ENCODE results near the gene CD164L2.

The CD164L2 gene

GRCh38 chr1:27365372-27366112, 17.6 kb downstream of the CD164L2 start:
- no peaks in the 10 kb centered on the region for H3K79me2 ChIP-seq (ENCODE audit: insufficient read depth, low read length)
- H3K9me2 ChIP-seq (replicated peaks; ENCODE audit: low read depth, low read length) = no peaks in the 10 kb centered on the region
- peak overlapping the region; percentile 81 for H2AFZ ChIP-seq (ENCODE audit: low read length)
- H4K20me1 ChIP-seq (ENCODE audit: insufficient read depth, low read length, poor library complexity, severe bottlenecking) = no peaks in the 10 kb centered on the region
- H3K27me3 ChIP-seq (ENCODE audit: insufficient read depth, low read length, poor library complexity, severe bottlenecking) = no peaks in the 10 kb centered on the region
- H3F3A ChIP-seq (ENCODE audit: low read depth) = no peaks in the 10 kb centered on the region
- no peak for TF ChIP-seq EZH2phosphoT487 (IDR thresholded peaks at IDR 0.05; ENCODE audit: borderline replicate concordance)
- TF ChIP-seq, protein P1, sequence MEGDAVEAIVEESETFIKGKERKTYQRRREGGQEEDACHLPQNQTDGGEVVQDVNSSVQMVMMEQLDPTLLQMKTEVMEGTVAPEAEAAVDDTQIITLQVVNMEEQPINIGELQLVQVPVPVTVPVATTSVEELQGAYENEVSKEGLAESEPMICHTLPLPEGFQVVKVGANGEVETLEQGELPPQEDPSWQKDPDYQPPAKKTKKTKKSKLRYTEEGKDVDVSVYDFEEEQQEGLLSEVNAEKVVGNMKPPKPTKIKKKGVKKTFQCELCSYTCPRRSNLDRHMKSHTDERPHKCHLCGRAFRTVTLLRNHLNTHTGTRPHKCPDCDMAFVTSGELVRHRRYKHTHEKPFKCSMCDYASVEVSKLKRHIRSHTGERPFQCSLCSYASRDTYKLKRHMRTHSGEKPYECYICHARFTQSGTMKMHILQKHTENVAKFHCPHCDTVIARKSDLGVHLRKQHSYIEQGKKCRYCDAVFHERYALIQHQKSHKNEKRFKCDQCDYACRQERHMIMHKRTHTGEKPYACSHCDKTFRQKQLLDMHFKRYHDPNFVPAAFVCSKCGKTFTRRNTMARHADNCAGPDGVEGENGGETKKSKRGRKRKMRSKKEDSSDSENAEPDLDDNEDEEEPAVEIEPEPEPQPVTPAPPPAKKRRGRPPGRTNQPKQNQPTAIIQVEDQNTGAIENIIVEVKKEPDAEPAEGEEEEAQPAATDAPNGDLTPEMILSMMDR (conservative IDR thresholded peaks at IDR 0.05; ENCODE audit: low read length) = no peak
- H3K4me3 ChIP-seq (ENCODE audit: low read length, poor library complexity, severe bottlenecking) = peak overlapping the region; percentile 83
- no peaks in the 10 kb centered on the region for H3K9me3 ChIP-seq (ENCODE audit: insufficient read depth, low read depth, low read length)
- H3K4me1 ChIP-seq (ENCODE audit: insufficient read depth, low read length, poor library complexity, severe bottlenecking) = peaks cover 26% of the 10 kb centered on the region
- H3K4me2 ChIP-seq (ENCODE audit: low read depth, low read length, poor library complexity, severe bottlenecking) = peak overlapping the region; percentile 88
- H3K9ac ChIP-seq (ENCODE audit: low read depth, low read length, poor library complexity, severe bottlenecking) = peak overlapping the region; percentile 72
- H3K36me3 ChIP-seq (ENCODE audit: insufficient read depth, low read length) = no peaks in the 10 kb centered on the region

- Histone ChIP-seq H3F3A (ENCODE audit: low read depth) (no peaks in the 10 kb centered on the region), H3K9ac (ENCODE audit: low read depth, low read length, poor library complexity, severe bottlenecking) (peak overlapping the region; percentile 72), H3K36me3 (ENCODE audit: insufficient read depth, low read length) (no peaks in the 10 kb centered on the region), H3K79me2 (ENCODE audit: insufficient read depth, low read length) (no peaks in the 10 kb centered on the region), H3K27me3 (ENCODE audit: insufficient read depth, low read length, poor library complexity, severe bottlenecking) (no peaks in the 10 kb centered on the region), H3K4me3 (ENCODE audit: low read length, poor library complexity, severe bottlenecking) (peak overlapping the region; percentile 83), H3K4me1 (ENCODE audit: insufficient read depth, low read length, poor library complexity, severe bottlenecking) (peaks cover 26% of the 10 kb centered on the region), H3K4me2 (ENCODE audit: low read depth, low read length, poor library complexity, severe bottlenecking) (peak overlapping the region; percentile 88), H3K9me3 (ENCODE audit: insufficient read depth, low read depth, low read length) (no peaks in the 10 kb centered on the region), H2AFZ (ENCODE audit: low read length) (peak overlapping the region; percentile 18; the same call in 1 of the 2 replicates), H4K20me1 (ENCODE audit: insufficient read depth, low read length, poor library complexity, severe bottlenecking) (no peaks in the 10 kb centered on the region), H3K9me2 (replicated peaks; ENCODE audit: low read depth, low read length) (no peaks in the 10 kb centered on the region)
- TF ChIP-seq, protein P1 (conservative IDR thresholded peaks at IDR 0.05; ENCODE audit: low read length) = no peak
- TF ChIP-seq EZH2phosphoT487 (IDR thresholded peaks at IDR 0.05; ENCODE audit: borderline replicate concordance) = no peak
Measured at GRCh38 chr1:27364696-27365371, 18.3 kb downstream of the CD164L2 start.

DNA sequence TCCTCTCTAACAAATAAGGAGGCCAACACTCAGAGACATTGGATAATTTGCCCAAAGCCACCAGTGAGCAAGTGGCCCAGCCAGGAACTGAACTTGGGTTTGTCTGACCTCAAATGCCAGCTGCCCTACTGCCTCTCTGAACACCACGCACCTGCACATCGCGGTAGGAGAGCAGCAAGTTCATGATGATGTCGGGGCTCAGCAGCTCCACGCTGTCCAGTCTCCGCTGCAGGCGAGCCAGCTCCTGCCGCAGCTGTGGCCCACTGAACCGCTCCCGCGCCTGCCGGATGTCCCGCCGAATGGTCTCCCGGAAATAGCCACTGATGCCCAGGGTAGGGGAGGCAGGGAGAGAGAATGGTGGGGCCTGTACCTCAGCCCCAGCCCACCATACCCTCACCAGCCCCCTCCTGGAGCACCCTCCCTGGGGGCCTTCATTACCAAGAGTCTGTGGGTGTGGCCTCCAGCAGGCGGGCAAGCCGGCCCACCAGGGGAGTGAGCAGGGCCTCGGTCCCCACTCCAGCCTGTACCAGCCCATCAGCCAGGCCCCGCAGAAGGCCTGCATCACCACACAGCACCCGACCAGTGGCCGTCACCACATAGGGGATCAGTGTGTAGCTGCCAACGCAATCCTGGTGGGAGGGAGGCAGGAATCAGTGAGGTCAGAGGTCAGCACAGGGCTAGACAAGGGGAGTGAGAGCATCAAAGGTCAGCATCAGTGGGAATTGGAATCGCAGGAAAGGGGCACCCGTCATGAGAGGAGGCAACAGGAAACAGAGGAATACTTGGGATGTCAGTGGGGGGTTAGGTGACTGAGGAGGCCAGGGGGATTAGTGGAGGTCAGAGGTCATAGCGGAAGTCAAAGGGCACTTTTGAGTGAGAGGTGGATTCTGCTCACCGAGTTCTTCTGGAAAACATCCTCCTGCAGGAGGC, 19.1 kb downstream of the CD164L2 start:
- H3K9me3 ChIP-seq (ENCODE audit: insufficient read depth, low read depth, low read length) = no peaks in the 10 kb centered on the region
- H3K4me1 ChIP-seq (ENCODE audit: insufficient read depth, low read length, poor library complexity, severe bottlenecking) = peaks cover 26% of the 10 kb centered on the region
- H3K9ac ChIP-seq (ENCODE audit: low read depth, low read length, poor library complexity, severe bottlenecking) = peak overlapping the region; percentile 72
- H2AFZ ChIP-seq (ENCODE audit: low read length) = no peak overlapping the region
- no peaks in the 10 kb centered on the region for H3K79me2 ChIP-seq (ENCODE audit: insufficient read depth, low read length)
- no peaks in the 10 kb centered on the region for H4K20me1 ChIP-seq (ENCODE audit: insufficient read depth, low read length, poor library complexity, severe bottlenecking)
- no peaks in the 10 kb centered on the region for H3F3A ChIP-seq (ENCODE audit: low read depth)
- peak overlapping the region; percentile 88 for H3K4me2 ChIP-seq (ENCODE audit: low read depth, low read length, poor library complexity, severe bottlenecking)
- H3K27me3 ChIP-seq (ENCODE audit: insufficient read depth, low read length, poor library complexity, severe bottlenecking) = no peaks in the 10 kb centered on the region
- no peaks in the 10 kb centered on the region for H3K9me2 ChIP-seq (replicated peaks; ENCODE audit: low read depth, low read length)
- no peak overlapping the region for H3K4me3 ChIP-seq (ENCODE audit: low read length, poor library complexity, severe bottlenecking)
- H3K36me3 ChIP-seq (ENCODE audit: insufficient read depth, low read length) = no peaks in the 10 kb centered on the region
- TF ChIP-seq, protein P1 (conservative IDR thresholded peaks at IDR 0.05; ENCODE audit: low read length) = no peak
- no peak for TF ChIP-seq EZH2phosphoT487 (IDR thresholded peaks at IDR 0.05; ENCODE audit: borderline replicate concordance)

Measured in Loucy (cell line).